ENCODE data around the gene RBMX2.
"Not testable (repeated sequence)": the region's sequence is repeated elsewhere in the genome, so short reads cannot be mapped to it uniquely, and the experiment has no call there.

RBMX2 gene

GRCh38 chrX:130419263-130419662 is 17.5 kb downstream of the RBMX2 start:
- no peaks in the 10 kb centered on the region for H3K4me1 Mint-ChIP-seq (ENCODE audit: low read depth)
- H3K27me3 Mint-ChIP-seq, result no peaks in the 10 kb centered on the region
- H3K27ac Mint-ChIP-seq, result no peak overlapping the region
- peaks cover 4% of the 10 kb centered on the region for H3K36me3 Mint-ChIP-seq (ENCODE audit: low read depth)
- H3K4me3 Mint-ChIP-seq, result no peak overlapping the region
- H3K9me3 Mint-ChIP-seq, result no peaks in the 10 kb centered on the region

- Mint-ChIP-seq H3K27me3 (no peaks in the 10 kb centered on the region), H3K9me3 (no peaks in the 10 kb centered on the region)
These were observed 24.7 kb downstream of the RBMX2 start for GRCh38 chrX:130426531-130426930.

GRCh38 chrX:130429236-130429635 is 27.4 kb downstream of the RBMX2 start:
- H3K9me3 Mint-ChIP-seq; H3K4me1 Mint-ChIP-seq (ENCODE audit: low read depth); H3K27ac Mint-ChIP-seq; H3K4me3 Mint-ChIP-seq; H3K27me3 Mint-ChIP-seq; H3K36me3 Mint-ChIP-seq (ENCODE audit: low read depth): not testable (repeated sequence)

More at GRCh38 chrX:130426531-130426930, 24.7 kb downstream of the RBMX2 start:
- H3K4me3 Mint-ChIP-seq, result no peak overlapping the region
- no peaks in the 10 kb centered on the region for H3K36me3 Mint-ChIP-seq (ENCODE audit: low read depth)
- H3K4me1 Mint-ChIP-seq (ENCODE audit: low read depth), result no peaks in the 10 kb centered on the region
- no peak overlapping the region for H3K27ac Mint-ChIP-seq

- no peaks in the 10 kb centered on the region for H3K36me3 Mint-ChIP-seq (ENCODE audit: low read depth)
- H3K27ac Mint-ChIP-seq, result no peak overlapping the region
- H3K4me3 Mint-ChIP-seq, result no peak overlapping the region
- H3K27me3 Mint-ChIP-seq, result no peaks in the 10 kb centered on the region
- H3K4me1 Mint-ChIP-seq (ENCODE audit: low read depth), result no peaks in the 10 kb centered on the region
- peaks cover 5% of the 10 kb centered on the region for H3K9me3 Mint-ChIP-seq
These were observed 34.1 kb downstream of the RBMX2 start for GRCh38 chrX:130435937-130436336.

GRCh38 chrX:130437996-130438395 is 36.2 kb downstream of the RBMX2 start:
- not testable (repeated sequence) for H3K4me1 Mint-ChIP-seq (ENCODE audit: low read depth); H3K27me3 Mint-ChIP-seq; H3K27ac Mint-ChIP-seq; H3K36me3 Mint-ChIP-seq (ENCODE audit: low read depth); H3K9me3 Mint-ChIP-seq; H3K4me3 Mint-ChIP-seq

GRCh38 chrX:130443875-130444274 is 42.1 kb downstream of the RBMX2 start:
- no peaks in the 10 kb centered on the region for H3K4me1 Mint-ChIP-seq (ENCODE audit: low read depth)
- H3K9me3 Mint-ChIP-seq, result peaks cover 5% of the 10 kb centered on the region
- H3K36me3 Mint-ChIP-seq (ENCODE audit: low read depth), result no peaks in the 10 kb centered on the region
- no peak overlapping the region for H3K4me3 Mint-ChIP-seq
- H3K27ac Mint-ChIP-seq, result no peak overlapping the region
- H3K27me3 Mint-ChIP-seq, result no peaks in the 10 kb centered on the region

GRCh38 chrX:130444641-130445336 is 43.0 kb downstream of the RBMX2 start:
- Mint-ChIP-seq H3K36me3 (ENCODE audit: low read depth) (no peaks in the 10 kb centered on the region), H3K27me3 (no peaks in the 10 kb centered on the region), H3K4me3 (no peak overlapping the region), H3K27ac (no peak overlapping the region), H3K9me3 (peaks cover under 1% of the 10 kb centered on the region), H3K4me1 (ENCODE audit: low read depth) (no peaks in the 10 kb centered on the region)

- Mint-ChIP-seq H3K4me1 (ENCODE audit: low read depth) (no peaks in the 10 kb centered on the region), H3K4me3 (no peak overlapping the region), H3K9me3 (no peaks in the 10 kb centered on the region), H3K27me3 (no peaks in the 10 kb centered on the region), H3K27ac (no peak overlapping the region), H3K36me3 (ENCODE audit: low read depth) (no peaks in the 10 kb centered on the region)
These were observed 45.2 kb downstream of the RBMX2 start for GRCh38 chrX:130446974-130447373.

Measured in stimulated activated naive CD8-positive, alpha-beta T cell treated with anti-CD3 and anti-CD28 coated beads, Interleukin-15, Interleukin-2, amounts not matched to agents 100 ng/mL and 50 ng/mL, for 24 hours (primary cell).